HepG2 (cell line): ENCODE results near the gene GRIN3B. TPM values are rescaled to one million over a fixed set of nuclear protein-coding genes. Genes with fewer than 3 reads are reported as not detected.

Source experiments
- ARNT2 ChIP-seq: sonication (generic); formaldehyde crosslinking; IDR thresholded peaks from 2 replicates; pipeline ENCODE4 v1.8.0; 2022; ENCODE audit warnings: mild to moderate bottlenecking, low read depth, missing genetic modification reagents, moderate library complexity
- CHD4 ChIP-seq: fragments of 200-600 bp; sonication (generic); IDR thresholded peaks from 2 replicates; pipeline ENCODE4 v1.7.0; 2017; ENCODE audit warnings: mild to moderate bottlenecking, low read length, borderline replicate concordance
- GFI1 ChIP-seq: sonication (generic); formaldehyde crosslinking; IDR thresholded peaks from 2 replicates; pipeline ENCODE4 v1.5.0; 2020; ENCODE audit warnings: missing genetic modification reagents, mild to moderate bottlenecking, borderline replicate concordance
- GTF2F1 ChIP-seq: fragments of 150-350 bp; IDR thresholded peaks from 2 replicates; pipeline ENCODE4 v1.6.1; 2014; ENCODE audit warnings: low read length
- KAT7 ChIP-seq: IDR thresholded peaks from 2 replicates; pipeline ENCODE4 v1.6.1; 2018; ENCODE audit warnings: borderline replicate concordance, missing compliant biosample characterization
- NFRKB ChIP-seq: fragments of 450-650 bp; IDR thresholded peaks from 2 replicates; pipeline ENCODE4 v1.6.1; 2017
- SAP130 ChIP-seq: IDR thresholded peaks from 2 replicates; pipeline ENCODE4 v1.6.1; 2016; ENCODE audit warnings: low read depth
- STAT5B ChIP-seq: sonication (generic); formaldehyde crosslinking; IDR thresholded peaks from 2 replicates; pipeline ENCODE4 v1.4.0; 2020; ENCODE audit warnings: missing genetic modification reagents
- ZBTB21 ChIP-seq: sonication (generic); formaldehyde crosslinking; IDR thresholded peaks from 2 replicates; pipeline ENCODE4 v1.4.0; 2020; ENCODE audit warnings: missing genetic modification reagents
- ZFP82 ChIP-seq: sonication (generic); formaldehyde crosslinking; IDR thresholded peaks from 2 replicates; pipeline ENCODE4 v1.5.1; 2020; ENCODE audit warnings: mild to moderate bottlenecking, missing genetic modification reagents, borderline replicate concordance
- ZFX ChIP-seq: sonication (generic); formaldehyde crosslinking; IDR thresholded peaks from 2 replicates; pipeline ENCODE4 v1.4.0; 2020; ENCODE audit warnings: mild to moderate bottlenecking, low read depth, missing genetic modification reagents, moderate library complexity
- ZFY ChIP-seq: sonication (generic); formaldehyde crosslinking; IDR thresholded peaks from 2 replicates; pipeline ENCODE4 v1.4.0; 2020; ENCODE audit warnings: missing genetic modification reagents
- ZKSCAN5 ChIP-seq: sonication (generic); formaldehyde crosslinking; IDR thresholded peaks from 2 replicates; pipeline ENCODE4 v1.5.1; 2020; ENCODE audit warnings: mild to moderate bottlenecking, missing genetic modification reagents
- ZNF143 ChIP-seq: sonication (generic); formaldehyde crosslinking; IDR thresholded peaks from 2 replicates; pipeline ENCODE4 v1.4.0; 2020; ENCODE audit warnings: missing genetic modification reagents
- ZNF292 ChIP-seq: sonication (generic); formaldehyde crosslinking; IDR thresholded peaks from 2 replicates; pipeline ENCODE4 v1.8.1; 2022; ENCODE audit warnings: mild to moderate bottlenecking, low read depth, missing genetic modification reagents, borderline replicate concordance
- ZNF768 ChIP-seq: sonication (generic); formaldehyde crosslinking; IDR thresholded peaks from 2 replicates; pipeline ENCODE4 v1.4.0; 2020; ENCODE audit warnings: missing genetic modification reagents
- ZSCAN31 ChIP-seq: sonication (generic); formaldehyde crosslinking; IDR thresholded peaks from 2 replicates; pipeline ENCODE4 v1.5.0; 2020; ENCODE audit warnings: low read depth, mild to moderate bottlenecking, missing genetic modification reagents
- polyA plus RNA-seq, 8 experiments: library from polyadenylated mRNA; depleted of rRNA in 3 of 8; stranded (reverse) in 7 of 8; unstranded in 1 of 8; fragments of >200 nt; fragmentation: Illumina TruSeq in 4 of 8; extraction: Trizol in 4 of 8; gene quantifications; 2 replicates each; pipeline versions ENCODE4 v1.2.1 to v1.2.3, GENCODE V29; 2011 to 2016; ENCODE audit warnings: low read depth in 4 of 8, missing spikeins in 1 of 8, mixed read lengths in 1 of 8; ENCODE audit not compliant: insufficient read depth in 1 of 8
- total RNA-seq, 5 experiments: library from RNA; depleted of rRNA; stranded (reverse); fragments of >200 nt; fragmentation: Illumina TruSeq; extraction: Trizol; gene quantifications; 2 replicates each; pipeline ENCODE4 v1.2.3, GENCODE V29; 2016; ENCODE audit warnings: low read depth in 1 of 5
- TF ChIP-seq, protein P1 (sequence below): sonication (generic); formaldehyde crosslinking; IDR thresholded peaks from 2 replicates; pipeline ENCODE4 v1.5.1; 2020; ENCODE audit warnings: missing genetic modification reagents, mild to moderate bottlenecking, borderline replicate concordance
- TF ChIP-seq, protein P2 (sequence below): IDR thresholded peaks from 2 replicates; pipeline ENCODE4 v1.6.1; 2016; ENCODE audit warnings: low read depth, control low read depth
- TF ChIP-seq, protein P3 (sequence below): IDR thresholded peaks from 2 replicates; pipeline ENCODE4 v1.6.1; 2016; ENCODE audit warnings: low read depth
- TF ChIP-seq, protein P4 (sequence below): sonication (generic); formaldehyde crosslinking; IDR thresholded peaks from 2 replicates; pipeline ENCODE4 v1.8.1; 2023; ENCODE audit warnings: missing genetic modification reagents, inconsistent platforms, borderline replicate concordance
- TF ChIP-seq, protein P5 (sequence below): sonication (generic); formaldehyde crosslinking; IDR thresholded peaks from 2 replicates; pipeline ENCODE4 v1.5.0; 2020; ENCODE audit warnings: mild to moderate bottlenecking, missing genetic modification reagents, moderate library complexity
- TF ChIP-seq, protein P6 (sequence below): sonication (generic); formaldehyde crosslinking; IDR thresholded peaks from 2 replicates; pipeline ENCODE4 v1.9.0; 2021; ENCODE audit warnings: missing genetic modification reagents, mild to moderate bottlenecking, borderline replicate concordance

Gene GRIN3B
- total and polyA plus RNA-seq, 2 of the 13 experiments (the other 11 are each of a cell fraction or from before 2014, with no cell fraction given), result 0.07 to 0.20 TPM

DNA sequence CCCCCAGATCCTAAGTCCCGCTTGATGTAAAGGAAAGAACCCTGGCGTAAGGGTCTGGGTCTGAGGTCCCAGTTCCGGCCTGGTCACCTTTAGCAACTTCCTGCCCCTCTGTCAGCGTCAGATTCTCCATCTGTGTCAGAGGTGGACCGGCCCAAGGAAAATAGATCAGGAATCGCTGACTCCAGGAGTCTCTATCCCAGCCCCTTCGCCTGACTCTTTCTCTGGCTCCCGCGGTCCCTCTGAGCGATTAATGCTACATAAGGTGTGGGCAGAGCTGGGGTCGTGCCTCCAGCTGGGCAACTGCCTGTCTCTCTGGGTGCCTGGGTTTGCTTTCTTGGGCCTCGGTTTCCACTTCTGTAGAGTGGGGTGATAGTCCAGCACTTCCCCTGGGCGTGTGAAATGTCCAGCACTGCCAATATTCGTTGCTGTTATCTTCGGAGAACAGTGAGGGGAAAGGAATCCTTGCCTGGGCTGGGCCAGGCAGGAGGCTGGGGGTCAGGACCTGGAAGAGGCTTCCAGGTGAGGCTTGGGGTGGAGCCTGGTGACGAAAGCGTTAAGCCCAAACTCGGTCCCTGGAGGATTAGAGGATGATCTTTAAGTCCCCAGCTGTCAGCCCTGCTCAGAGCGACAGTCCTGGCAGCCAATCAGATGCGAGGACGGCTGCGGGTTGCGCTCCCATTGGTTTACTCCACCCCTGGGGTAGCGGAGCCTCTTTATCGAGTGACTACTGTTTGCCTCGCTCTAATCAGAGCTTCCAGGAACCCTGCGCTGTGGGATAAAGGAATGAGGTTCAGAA lies 40.5 kb downstream of the GRIN3B start (continued):
- TF ChIP-seq ZFY, result no peak
- TF ChIP-seq KAT7 (CRISPR knock-in tag), result no peak
- peak; percentile 73 for TF ChIP-seq SAP130 (CRISPR knock-in tag)
- TF ChIP-seq, protein P1, sequence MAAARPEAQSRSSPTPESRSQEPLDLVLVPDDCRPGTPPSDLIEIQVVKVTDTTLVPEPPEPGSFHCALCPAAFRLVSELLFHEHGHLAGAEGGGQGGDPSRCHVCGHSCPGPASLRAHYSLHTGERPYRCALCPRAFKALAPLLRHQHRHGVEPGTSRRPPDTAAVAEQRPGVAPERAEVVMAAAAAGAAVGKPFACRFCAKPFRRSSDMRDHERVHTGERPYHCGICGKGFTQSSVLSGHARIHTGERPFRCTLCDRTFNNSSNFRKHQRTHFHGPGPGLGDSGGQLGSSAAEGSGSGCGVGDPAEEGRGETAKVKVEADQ (CRISPR knock-in tag), result no peak
- no peak for TF ChIP-seq ZNF143 (CRISPR knock-in tag)
- TF ChIP-seq ZNF768 (CRISPR knock-in tag), result no peak
- no peak for TF ChIP-seq CHD4
- TF ChIP-seq, protein P2, sequence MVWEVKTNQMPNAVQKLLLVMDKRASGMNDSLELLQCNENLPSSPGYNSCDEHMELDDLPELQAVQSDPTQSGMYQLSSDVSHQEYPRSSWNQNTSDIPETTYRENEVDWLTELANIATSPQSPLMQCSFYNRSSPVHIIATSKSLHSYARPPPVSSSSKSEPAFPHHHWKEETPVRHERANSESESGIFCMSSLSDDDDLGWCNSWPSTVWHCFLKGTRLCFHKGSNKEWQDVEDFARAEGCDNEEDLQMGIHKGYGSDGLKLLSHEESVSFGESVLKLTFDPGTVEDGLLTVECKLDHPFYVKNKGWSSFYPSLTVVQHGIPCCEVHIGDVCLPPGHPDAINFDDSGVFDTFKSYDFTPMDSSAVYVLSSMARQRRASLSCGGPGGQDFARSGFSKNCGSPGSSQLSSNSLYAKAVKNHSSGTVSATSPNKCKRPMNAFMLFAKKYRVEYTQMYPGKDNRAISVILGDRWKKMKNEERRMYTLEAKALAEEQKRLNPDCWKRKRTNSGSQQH (CRISPR knock-in tag), result no peak
- TF ChIP-seq ARNT2 (CRISPR knock-in tag), result 0 out of 2 replicates have a peak, but pooled peaks have one; percentile 58
- TF ChIP-seq, protein P3, sequence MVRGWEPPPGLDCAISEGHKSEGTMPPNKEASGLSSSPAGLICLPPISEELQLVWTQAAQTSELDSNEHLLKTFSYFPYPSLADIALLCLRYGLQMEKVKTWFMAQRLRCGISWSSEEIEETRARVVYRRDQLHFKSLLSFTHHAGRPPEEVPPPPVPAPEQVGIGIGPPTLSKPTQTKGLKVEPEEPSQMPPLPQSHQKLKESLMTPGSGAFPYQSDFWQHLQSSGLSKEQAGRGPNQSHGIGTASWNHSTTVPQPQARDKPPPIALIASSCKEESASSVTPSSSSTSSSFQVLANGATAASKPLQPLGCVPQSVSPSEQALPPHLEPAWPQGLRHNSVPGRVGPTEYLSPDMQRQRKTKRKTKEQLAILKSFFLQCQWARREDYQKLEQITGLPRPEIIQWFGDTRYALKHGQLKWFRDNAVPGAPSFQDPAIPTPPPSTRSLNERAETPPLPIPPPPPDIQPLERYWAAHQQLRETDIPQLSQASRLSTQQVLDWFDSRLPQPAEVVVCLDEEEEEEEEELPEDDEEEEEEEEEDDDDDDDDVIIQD (CRISPR knock-in tag), result no peak
- no peak for TF ChIP-seq ZSCAN31 (CRISPR knock-in tag)
- no peak for TF ChIP-seq STAT5B
- TF ChIP-seq, protein P4, sequence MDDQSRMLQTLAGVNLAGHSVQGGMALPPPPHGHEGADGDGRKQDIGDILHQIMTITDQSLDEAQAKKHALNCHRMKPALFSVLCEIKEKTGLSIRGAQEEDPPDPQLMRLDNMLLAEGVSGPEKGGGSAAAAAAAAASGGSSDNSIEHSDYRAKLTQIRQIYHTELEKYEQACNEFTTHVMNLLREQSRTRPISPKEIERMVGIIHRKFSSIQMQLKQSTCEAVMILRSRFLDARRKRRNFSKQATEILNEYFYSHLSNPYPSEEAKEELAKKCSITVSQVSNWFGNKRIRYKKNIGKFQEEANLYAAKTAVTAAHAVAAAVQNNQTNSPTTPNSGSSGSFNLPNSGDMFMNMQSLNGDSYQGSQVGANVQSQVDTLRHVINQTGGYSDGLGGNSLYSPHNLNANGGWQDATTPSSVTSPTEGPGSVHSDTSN (CRISPR knock-in tag), result peak; percentile 81; the same call in 1 of the 2 replicates
- no peak for TF ChIP-seq GFI1 (CRISPR knock-in tag)
- peak; percentile 75; the same call in 1 of the 2 replicates for TF ChIP-seq ZNF292
- TF ChIP-seq GTF2F1, result no peak
- TF ChIP-seq ZFX (CRISPR knock-in tag), result peak; percentile 36; the same call in 1 of the 2 replicates
- TF ChIP-seq ZBTB21 (CRISPR knock-in tag), result no peak
- TF ChIP-seq, protein P5, sequence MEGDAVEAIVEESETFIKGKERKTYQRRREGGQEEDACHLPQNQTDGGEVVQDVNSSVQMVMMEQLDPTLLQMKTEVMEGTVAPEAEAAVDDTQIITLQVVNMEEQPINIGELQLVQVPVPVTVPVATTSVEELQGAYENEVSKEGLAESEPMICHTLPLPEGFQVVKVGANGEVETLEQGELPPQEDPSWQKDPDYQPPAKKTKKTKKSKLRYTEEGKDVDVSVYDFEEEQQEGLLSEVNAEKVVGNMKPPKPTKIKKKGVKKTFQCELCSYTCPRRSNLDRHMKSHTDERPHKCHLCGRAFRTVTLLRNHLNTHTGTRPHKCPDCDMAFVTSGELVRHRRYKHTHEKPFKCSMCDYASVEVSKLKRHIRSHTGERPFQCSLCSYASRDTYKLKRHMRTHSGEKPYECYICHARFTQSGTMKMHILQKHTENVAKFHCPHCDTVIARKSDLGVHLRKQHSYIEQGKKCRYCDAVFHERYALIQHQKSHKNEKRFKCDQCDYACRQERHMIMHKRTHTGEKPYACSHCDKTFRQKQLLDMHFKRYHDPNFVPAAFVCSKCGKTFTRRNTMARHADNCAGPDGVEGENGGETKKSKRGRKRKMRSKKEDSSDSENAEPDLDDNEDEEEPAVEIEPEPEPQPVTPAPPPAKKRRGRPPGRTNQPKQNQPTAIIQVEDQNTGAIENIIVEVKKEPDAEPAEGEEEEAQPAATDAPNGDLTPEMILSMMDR (CRISPR knock-in tag), result no peak
- no peak for TF ChIP-seq ZFP82 (CRISPR knock-in tag)
- TF ChIP-seq, protein P6, sequence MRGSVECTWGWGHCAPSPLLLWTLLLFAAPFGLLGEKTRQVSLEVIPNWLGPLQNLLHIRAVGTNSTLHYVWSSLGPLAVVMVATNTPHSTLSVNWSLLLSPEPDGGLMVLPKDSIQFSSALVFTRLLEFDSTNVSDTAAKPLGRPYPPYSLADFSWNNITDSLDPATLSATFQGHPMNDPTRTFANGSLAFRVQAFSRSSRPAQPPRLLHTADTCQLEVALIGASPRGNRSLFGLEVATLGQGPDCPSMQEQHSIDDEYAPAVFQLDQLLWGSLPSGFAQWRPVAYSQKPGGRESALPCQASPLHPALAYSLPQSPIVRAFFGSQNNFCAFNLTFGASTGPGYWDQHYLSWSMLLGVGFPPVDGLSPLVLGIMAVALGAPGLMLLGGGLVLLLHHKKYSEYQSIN, result no peak
- no peak for TF ChIP-seq NFRKB
- no peak for TF ChIP-seq ZKSCAN5 (CRISPR knock-in tag)
